NCI-H2171 (cell line): ENCODE results near the gene TMEM184B.

ENCODE experiments used
- DNase-seq: peaks from one replicate; lab custom pipeline; 2025; lab: John Stamatoyannopoulos, UW

Gene TMEM184B

GRCh38 chr22:38203855-38204514 lies 68.8 kb downstream of the TMEM184B start:
- DNase-seq, result no peak

GRCh38 chr22:38203090-38203810 lies 69.6 kb downstream of the TMEM184B start:
- DNase-seq, result no peak

- DNase-seq, result peak; percentile 55
Measured at GRCh38 chr22:38202437-38203089, 70.2 kb downstream of the TMEM184B start.

- DNase-seq, result peak; percentile 81
Measured at GRCh38 chr22:38201711-38202436, 70.9 kb downstream of the TMEM184B start, which contains the start of gene MAFF. Gene MAFF, plus strand, starts transcription at chr22:38201994. Its CDS starts 11,860 bp downstream, at chr22:38213854.

GRCh38 chr22:38201371-38201710 lies 71.5 kb downstream of the TMEM184B start:
- DNase-seq, result no peak

GRCh38 chr22:38199826-38200559 lies 72.8 kb downstream of the TMEM184B start:
- no peak for DNase-seq

GRCh38 chr22:38196791-38197419 lies 75.9 kb downstream of the TMEM184B start:
- no peak for DNase-seq

GRCh38 chr22:38193580-38193979 lies 79.2 kb downstream of the TMEM184B start:
- DNase-seq, result no peak

- no peak for DNase-seq
Measured at GRCh38 chr22:38192475-38192863, 80.3 kb downstream of the TMEM184B start.

- no peak for DNase-seq
Measured at GRCh38 chr22:38191731-38192474, 80.9 kb downstream of the TMEM184B start.

GRCh38 chr22:38191055-38191454 lies 81.8 kb downstream of the TMEM184B start:
- no peak for DNase-seq

GRCh38 chr22:38190581-38190980 lies 82.2 kb downstream of the TMEM184B start:
- no peak for DNase-seq

GRCh38 chr22:38189104-38189503 lies 83.7 kb downstream of the TMEM184B start:
- no peak for DNase-seq

GRCh38 chr22:38187413-38188212 lies 85.2 kb downstream of the TMEM184B start:
- peak; percentile 45 for DNase-seq

GRCh38 chr22:38186429-38186828 lies 86.4 kb downstream of the TMEM184B start:
- no peak for DNase-seq

- DNase-seq, result no peak
Measured at GRCh38 chr22:38184788-38185187, 88.0 kb downstream of the TMEM184B start.

GRCh38 chr22:38181453-38182200 lies 91.2 kb downstream of the TMEM184B start, which contains the start of gene PLA2G6:
Gene PLA2G6, minus strand, starts transcription at chr22:38181830. Its CDS starts 12,404 bp downstream, at chr22:38169426.
- peak; percentile 99 for DNase-seq

- DNase-seq, result no peak
Measured at GRCh38 chr22:38180841-38181452, 91.9 kb downstream of the TMEM184B start.
